MCF 10A (cell line): ENCODE results near the gene BRD2. TPM values are rescaled to one million over a fixed set of nuclear protein-coding genes. Genes with fewer than 3 reads are reported as not detected.

ENCODE experiments used
- BruUV-seq: library from RNA; stranded (reverse); fragments of 400-500 nt; replicated peaks from 2 replicates; lab custom pipeline; 2021; lab: Mats Ljungman, UMichigan
- CTCF ChIA-PET: fragments of 300-600 bp; sonication (Branson Sonifier 250); formaldehyde crosslinking; extraction: SDS; loops from one replicate; lab custom pipeline; 2021; ENCODE audit warnings: antibody characterized with exemption, inconsistent platforms; lab: Yijun Ruan, JAX
- POLR2A ChIA-PET: fragments of 300-600, 350-650 bp; sonication (Branson Sonifier 250); formaldehyde crosslinking; extraction: SDS; loops from one replicate; lab custom pipeline; 2020; ENCODE audit warnings: antibody characterized with exemption, inconsistent platforms; lab: Yijun Ruan, JAX
- DNase-seq: peaks from one replicate; pipeline ENCODE4 v3.0.0-alpha.2; 2018; ENCODE audit not compliant: unreplicated experiment
- H3K27ac Mint-ChIP-seq: one replicate; pipeline ENCODE4 v1.8.0; 2022; ENCODE audit warnings: mild to moderate bottlenecking, low read depth, mixed read lengths; ENCODE audit not compliant: unreplicated experiment
- H3K27me3 Mint-ChIP-seq: one replicate; pipeline ENCODE4 v1.8.0; 2022; ENCODE audit warnings: mixed read lengths; ENCODE audit not compliant: insufficient read depth, unreplicated experiment
- H3K36me3 Mint-ChIP-seq: one replicate; pipeline ENCODE4 v1.8.0; 2022; ENCODE audit warnings: mild to moderate bottlenecking, moderate library complexity, mixed read lengths; ENCODE audit not compliant: insufficient read depth, unreplicated experiment
- H3K4me1 Mint-ChIP-seq: one replicate; pipeline ENCODE4 v1.8.0; 2022; ENCODE audit warnings: mixed read lengths; ENCODE audit not compliant: insufficient read depth, unreplicated experiment
- H3K4me3 Mint-ChIP-seq: one replicate; pipeline ENCODE4 v1.8.0; 2022; ENCODE audit warnings: mild to moderate bottlenecking, moderate library complexity, mixed read lengths; ENCODE audit not compliant: unreplicated experiment
- H3K9me3 Mint-ChIP-seq: one replicate; pipeline ENCODE4 v1.8.0; 2022; ENCODE audit warnings: mixed read lengths; ENCODE audit not compliant: unreplicated experiment
- CTCF ChIP-seq: fragments of 200-600 bp; IDR thresholded peaks from one replicate; pipeline ENCODE4 v1.8.0; 2022; ENCODE audit warnings: antibody characterized with exemption, mild to moderate bottlenecking; ENCODE audit not compliant: unreplicated experiment
- intact Hi-C: fragments of 100-400 bp; cut with micrococcal nuclease; formaldehyde crosslinking; loops from 2 replicates; pipeline ENCODE4 v1.14.1; 2022
- total RNA-seq: library from RNA; stranded (reverse); gene quantifications from 2 replicates; pipeline ENCODE4 v1.2.3, GENCODE V29; 2022

The BRD2 gene
- total RNA-seq, 1 experiment from 2014 or later: 223 TPM

- intact Hi-C loops: no loop called here
- Mint-ChIP-seq H3K4me1 (peaks cover 5% of the 10 kb centered on the region), H3K4me3 (no peak overlapping the region), H3K36me3 (no peaks in the 10 kb centered on the region), H3K27me3 (peaks cover 22% of the 10 kb centered on the region), H3K9me3 (no peaks in the 10 kb centered on the region), H3K27ac (no peak overlapping the region)
- no peak for TF ChIP-seq CTCF
- BruUV-seq: no TSS peak
- ChIA-PET POLR2A (no interaction called here), CTCF (no interaction called here)
- no peak for DNase-seq
Observed at GRCh38 chr6:32945953-32946352, 22.4 kb upstream of the BRD2 start.

GRCh38 chr6:32946893-32947292 lies 21.5 kb upstream of the BRD2 start:
- POLR2A ChIA-PET: interaction anchor here (0.8 to 1.7 kb wide), 5 partner anchors 8 to 53 kb away, joined by 3 to 6 read pairs (median 4); no protein-coding TSS in a partner anchor
- CTCF ChIA-PET: interaction anchor here (0.6 to 2.3 kb wide), 13 partner anchors 10 to 121 kb away, joined by 3 to 29 read pairs (median 8); partner anchors contain the start of gene TAP2
- no peaks in the 10 kb centered on the region for H3K9me3 Mint-ChIP-seq
- no peaks in the 10 kb centered on the region for H3K36me3 Mint-ChIP-seq
- H3K27me3 Mint-ChIP-seq: peaks cover 12% of the 10 kb centered on the region
- no TSS peak for BruUV-seq
- no peak for TF ChIP-seq CTCF
- DNase-seq: no peak
- H3K27ac Mint-ChIP-seq: no peak overlapping the region
- H3K4me3 Mint-ChIP-seq: no peak overlapping the region
- H3K4me1 Mint-ChIP-seq: peaks cover 5% of the 10 kb centered on the region
- intact Hi-C loops: no loop called here

GRCh38 chr6:32947552-32948465 lies 20.6 kb upstream of the BRD2 start:
- peak; percentile 69 for DNase-seq
- peak; percentile 75 for TF ChIP-seq CTCF
- Mint-ChIP-seq H3K9me3 (no peaks in the 10 kb centered on the region), H3K27me3 (peaks cover 3% of the 10 kb centered on the region), H3K4me3 (no peak overlapping the region), H3K27ac (no peak overlapping the region), H3K36me3 (no peaks in the 10 kb centered on the region), H3K4me1 (peaks cover 5% of the 10 kb centered on the region)
- CTCF ChIA-PET: interaction anchor here (0.6 to 2.3 kb wide), 25 partner anchors 9 to 1516 kb away, joined by 3 to 29 read pairs (median 4); partner anchors contain the start of gene TAP2
- POLR2A ChIA-PET: interaction anchor here (0.8 to 1.7 kb wide), 7 partner anchors 9 to 54 kb away, joined by 3 to 6 read pairs (median 4); no protein-coding TSS in a partner anchor
- no TSS peak for BruUV-seq
- intact Hi-C loops: loop anchor here (1.0 kb wide), 1 partner anchor 63 kb away; no protein-coding TSS in a partner anchor

- CTCF ChIA-PET: interaction anchor here (1.3 to 2.6 kb wide), 4 partner anchors 15 to 51 kb away, joined by 4 to 20 read pairs (median 6); no protein-coding TSS in a partner anchor
Observed at GRCh38 chr6:32949113-32949512, 19.3 kb upstream of the BRD2 start.

More at GRCh38 chr6:32949113-32949512, 19.3 kb upstream of the BRD2 start:
- intact Hi-C loops: no loop called here
- DNase-seq: no peak
- H3K9me3 Mint-ChIP-seq: no peaks in the 10 kb centered on the region
- H3K36me3 Mint-ChIP-seq: no peaks in the 10 kb centered on the region
- POLR2A ChIA-PET: interaction anchor here (2.9 kb wide), 1 partner anchor 19 kb away, joined by 15 read pairs; the partner anchor contains the start of gene BRD2
- no TSS peak for BruUV-seq
- no peaks in the 10 kb centered on the region for H3K27me3 Mint-ChIP-seq
- peaks cover 5% of the 10 kb centered on the region for H3K4me1 Mint-ChIP-seq
- no peak for TF ChIP-seq CTCF
- H3K4me3 Mint-ChIP-seq: no peak overlapping the region
- no peak overlapping the region for H3K27ac Mint-ChIP-seq
